K562 (cell line): Measurements from ENCODE around the gene RPL21. TPM values are rescaled to one million over a fixed set of nuclear protein-coding genes. Genes with fewer than 3 reads are reported as not detected.

Experiments used
- ATAC-seq: fragments of 200-7000 bp; cut with Tn5 transposase; 3 replicates; pipeline ENCODE4 v1.9.1; 2020; ENCODE audit warnings: moderate library complexity
- BruUV-seq: library from RNA; stranded (reverse); fragments of 400-500 nt; replicated peaks from 2 replicates; lab custom pipeline; 2021; lab: Mats Ljungman, UMichigan
- CTCF ChIA-PET: fragments of 300-600 bp; formaldehyde crosslinking; extraction: SDS; loops from one replicate; lab custom pipeline; 2021; ENCODE audit warnings: low intra/inter-chr PET ratio; lab: Yijun Ruan, JAX
- POLR2A ChIA-PET: fragments of 300-600, 350-650 bp; sonication (Branson Sonifier 250); formaldehyde crosslinking; extraction: SDS; loops from one replicate; lab custom pipeline; 2021; ENCODE audit warnings: antibody characterized with exemption, inconsistent platforms; lab: Yijun Ruan, JAX
- DNase-seq, 4 experiments: peaks; one replicate each; pipeline versions ENCODE4 v3.0.0 to v3.0.0-alpha.2; 2011 to 2018; ENCODE audit warnings: low spot score in 3 of 4, mixed read lengths in 3 of 4; ENCODE audit errors: extremely low read depth in 1 of 4
- FAIRE-seq: peaks from 2 replicates; lab custom pipeline; 2011; peaks lifted over from hg19 to GRCh38; lab: Jason Lieb, UNC
- H2AFZ ChIP-seq: 2 replicates; pipeline ENCODE4 v1.6.0; 2011; ENCODE audit warnings: low read depth, low read length, control low read depth, inconsistent platforms
- H3K27ac ChIP-seq: fragments of 200-600 bp; 3 replicates; pipeline ENCODE4 v1.8.0; 2011; ENCODE audit warnings: low read depth, mild to moderate bottlenecking, control low read depth, inconsistent platforms, low read length, moderate library complexity, mixed read lengths; ENCODE audit errors: extremely low read depth
- H3K27me3 ChIP-seq, 2 experiments: fragments of 300-600 bp in 1 of 2; 2 replicates in 1 of 2; 3 replicates in 1 of 2; pipeline versions ENCODE4 v1.6.0 to v1.8.0; 2011; ENCODE audit warnings: inconsistent platforms in 2 of 2, low read length in 2 of 2, mild to moderate bottlenecking in 1 of 2, mixed read lengths in 1 of 2, moderate library complexity in 1 of 2; ENCODE audit not compliant: control insufficient read depth in 2 of 2, insufficient read depth in 2 of 2
- H3K36me3 ChIP-seq: fragments of 300-600 bp; 3 replicates; pipeline ENCODE4 v1.8.0; 2011; ENCODE audit warnings: mild to moderate bottlenecking, low read length, inconsistent platforms; ENCODE audit not compliant: control insufficient read depth, insufficient read depth
- H3K4me1 ChIP-seq, 2 experiments: fragments of 200-600 bp in 1 of 2; replicated peaks in 1 of 2; 2 replicates in 1 of 2; 3 replicates in 1 of 2; pipeline versions ENCODE4 v1.5.1 to v1.8.0; 2011; ENCODE audit warnings: inconsistent platforms in 2 of 2, low read length in 2 of 2, mild to moderate bottlenecking in 1 of 2, mixed read lengths in 1 of 2, moderate library complexity in 1 of 2; ENCODE audit not compliant: control insufficient read depth in 2 of 2, insufficient read depth in 2 of 2
- H3K4me2 ChIP-seq: 2 replicates; pipeline ENCODE4 v1.6.1; 2011; ENCODE audit warnings: low read length, control low read depth, inconsistent platforms, mixed read lengths; ENCODE audit not compliant: insufficient read depth
- H3K4me3 ChIP-seq: fragments of 200-600 bp; sonication (generic), shearing (Covaris generic); 2 replicates; pipeline ENCODE4 v1.5.1; 2016; ENCODE audit warnings: control low read depth, inconsistent platforms
- H3K79me2 ChIP-seq: fragments of 200-600 bp; 3 replicates; pipeline ENCODE4 v1.8.0; 2011; ENCODE audit warnings: low read length, inconsistent platforms; ENCODE audit not compliant: control insufficient read depth, insufficient read depth
- H3K9ac ChIP-seq, 2 experiments: 2 replicates each; pipeline versions ENCODE4 v1.6.0 to v1.6.1; 2011; ENCODE audit warnings: low read depth in 2 of 2, low read length in 2 of 2, control low read depth in 1 of 2, inconsistent platforms in 1 of 2, mild to moderate bottlenecking in 1 of 2, mixed read lengths in 1 of 2; ENCODE audit not compliant: insufficient read depth in 1 of 2
- H3K9me1 ChIP-seq: one replicate; pipeline ENCODE4 v1.6.0; 2011; ENCODE audit warnings: inconsistent platforms, mild to moderate bottlenecking, low read length, moderate library complexity; ENCODE audit not compliant: control insufficient read depth, insufficient read depth
- H3K9me3 ChIP-seq: replicated peaks from 2 replicates; pipeline ENCODE4 v1.5.1; 2011; ENCODE audit warnings: low read depth, low read length, inconsistent platforms; ENCODE audit not compliant: control insufficient read depth, insufficient read depth
- H4K20me1 ChIP-seq: replicated peaks from 2 replicates; pipeline ENCODE4 v1.6.1; 2011; ENCODE audit warnings: low read length, inconsistent platforms, mixed read lengths; ENCODE audit not compliant: control insufficient read depth, insufficient read depth
- CBFA2T3 ChIP-seq: fragments of 450-650 bp; IDR thresholded peaks from 2 replicates; pipeline ENCODE4 v1.6.1; 2017
- E2F4 ChIP-seq: sonication (generic); formaldehyde crosslinking; IDR thresholded peaks from 2 replicates; pipeline ENCODE4 v1.8.0; 2022; ENCODE audit warnings: mild to moderate bottlenecking, low read depth, missing genetic modification reagents
- FOSL1 ChIP-seq: fragments of 200-800 bp; sonication (Bioruptor generic); conservative IDR thresholded peaks from 2 replicates; pipeline ENCODE4 v1.6.1; 2016; ENCODE audit warnings: missing genetic modification characterization, missing compliant biosample characterization
- FOXA1 ChIP-seq: fragments of 450-650 bp; IDR thresholded peaks from 2 replicates; pipeline ENCODE4 v1.6.1; 2016; ENCODE audit warnings: mild to moderate bottlenecking, borderline replicate concordance
- NFIC ChIP-seq: fragments of 450-650 bp; IDR thresholded peaks from 2 replicates; pipeline ENCODE4 v1.6.1; 2017; ENCODE audit warnings: mild to moderate bottlenecking, inconsistent platforms
- SMAD3 ChIP-seq: fragments of 450-650 bp; formaldehyde crosslinking; conservative IDR thresholded peaks from 2 replicates; pipeline ENCODE4 v1.4.0; 2020; ENCODE audit warnings: mild to moderate bottlenecking
- STAT6 ChIP-seq: sonication (generic); formaldehyde crosslinking; IDR thresholded peaks from 2 replicates; pipeline ENCODE4 v1.8.1; 2023; ENCODE audit warnings: mild to moderate bottlenecking, missing genetic modification reagents
- TCF3 ChIP-seq: sonication (generic); formaldehyde crosslinking; IDR thresholded peaks from 2 replicates; pipeline ENCODE4 v1.4.0; 2020; ENCODE audit warnings: mild to moderate bottlenecking, missing genetic modification reagents
- ZBTB5 ChIP-seq: fragments of 450-650 bp; IDR thresholded peaks from 2 replicates; pipeline ENCODE4 v1.6.1; 2017; ENCODE audit warnings: antibody characterized with exemption
- ZKSCAN8 ChIP-seq: fragments of 200-800 bp; sonication (Bioruptor generic); IDR thresholded peaks from 2 replicates; pipeline ENCODE4 v1.6.1; 2016; ENCODE audit warnings: missing genetic modification characterization, missing compliant biosample characterization
- WGBS: fragments of 100-300 bp; shearing (Covaris generic); methylation state at CpG from one replicate; pipeline ENCODE4 v1.1.6; 2016; ENCODE audit warnings: low coverage, mixed read lengths; ENCODE audit not compliant: insufficient coverage; ENCODE audit errors: missing lambda C conversion rate; 5-methylcytosine and 5-hydroxymethylcytosine counted together
- in situ Hi-C: fragments of 300-500 bp; cut with MboI; formaldehyde crosslinking; loops from 4 replicates; pipeline ENCODE4 v1.15.0; 2018; ENCODE audit warnings: inconsistent platforms, mixed read lengths
- intact Hi-C: fragments of 100-400 bp; cut with micrococcal nuclease; formaldehyde crosslinking; loops from 2 replicates; pipeline ENCODE4 v1.14.2; 2022
- polyA plus RNA-seq, 8 experiments: library from polyadenylated mRNA; depleted of rRNA in 4 of 8; stranded (reverse) in 5 of 8; unstranded in 3 of 8; fragments of >200 nt; fragmentation: Nextera tagmentation in 2 of 8; fragmentation: Illumina TruSeq in 1 of 8; extraction: Ambion mirVana in 2 of 8; extraction: Trizol in 1 of 8; gene quantifications; 2 replicates each; pipeline versions ENCODE4 v1.2.1 to v1.2.3, GENCODE V29; 2011 to 2014; ENCODE audit warnings: inconsistent platforms in 1 of 8, missing spikeins in 1 of 8
- total RNA-seq, 7 experiments: library from RNA; depleted of rRNA in 6 of 7; stranded (reverse); fragments of >200 nt in 6 of 7; fragmentation: Illumina TruSeq in 2 of 7; extraction: Trizol in 2 of 7; gene quantifications; 2 replicates each; pipeline versions ENCODE4 v1.2.1 to v1.2.3, GENCODE V29; 2011 to 2021; ENCODE audit warnings: low replicate concordance in 1 of 7
- TF ChIP-seq, protein P1 (sequence below): sonication (generic); formaldehyde crosslinking; IDR thresholded peaks from 2 replicates; pipeline ENCODE4 v1.8.0; 2022; ENCODE audit warnings: missing genetic modification reagents, mild to moderate bottlenecking, moderate library complexity, borderline replicate concordance

The RPL21 gene
- total and polyA plus RNA-seq, 9 of the 15 experiments (the other 6 are each of a cell fraction or from before 2014, with no cell fraction given): 622 to 4,203 (median 1,676) TPM

- no peak overlapping the region for H3K9ac ChIP-seq
- POLR2A ChIA-PET: no interaction called here
- ATAC-seq (no peak), DNase-seq (no peak), FAIRE-seq (no peak)
- no peak overlapping the region for H3K4me3 ChIP-seq
- H4K20me1 ChIP-seq: no peaks in the 10 kb centered on the region
- CTCF ChIA-PET: no interaction called here
- H3K4me2 ChIP-seq: no peak overlapping the region
- H3K79me2 ChIP-seq: no peaks in the 10 kb centered on the region
- H3K36me3 ChIP-seq: no peaks in the 10 kb centered on the region
- no TSS peak for BruUV-seq
- no peak overlapping the region for H2AFZ ChIP-seq
- H3K27ac ChIP-seq: no peak overlapping the region
- H3K9me3 ChIP-seq: no peaks in the 10 kb centered on the region
- in situ Hi-C loops (no loop called here), intact Hi-C loops (no loop called here)
- no peaks in the 10 kb centered on the region for H3K27me3 ChIP-seq
- H3K4me1 ChIP-seq: peaks cover 0 to 3% of the 10 kb centered on the region in 2 experiments; a peak in 2 of 5 replicates
- 51% methylated on average over 10 of the region's 17 CpGs for WGBS
- H3K9me1 ChIP-seq: no peaks in the 10 kb centered on the region
- TF ChIP-seq NFIC: no peak
- no peak for TF ChIP-seq E2F4
- no peak for TF ChIP-seq FOXA1
- no peak for TF ChIP-seq SMAD3
- 0 out of 2 replicates have a peak, but pooled peaks have one; percentile 27 for TF ChIP-seq FOSL1 (tag)
- no peak for TF ChIP-seq ZKSCAN8 (CRISPR knock-in tag)
- TF ChIP-seq, protein P1, sequence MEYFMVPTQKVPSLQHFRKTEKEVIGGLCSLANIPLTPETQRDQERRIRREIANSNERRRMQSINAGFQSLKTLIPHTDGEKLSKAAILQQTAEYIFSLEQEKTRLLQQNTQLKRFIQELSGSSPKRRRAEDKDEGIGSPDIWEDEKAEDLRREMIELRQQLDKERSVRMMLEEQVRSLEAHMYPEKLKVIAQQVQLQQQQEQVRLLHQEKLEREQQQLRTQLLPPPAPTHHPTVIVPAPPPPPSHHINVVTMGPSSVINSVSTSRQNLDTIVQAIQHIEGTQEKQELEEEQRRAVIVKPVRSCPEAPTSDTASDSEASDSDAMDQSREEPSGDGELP (CRISPR knock-in tag): no peak
- 0 out of 2 replicates have a peak, but pooled peaks have one; percentile 10 for TF ChIP-seq CBFA2T3
- TF ChIP-seq STAT6 (CRISPR knock-in tag): no peak
- no peak for TF ChIP-seq TCF3 (CRISPR knock-in tag)
- no peak for TF ChIP-seq ZBTB5
Measured at GRCh38 chr13:27211771-27212364, 39.5 kb upstream of the RPL21 start.
